ENCODE data around the gene AEN.

DNA sequence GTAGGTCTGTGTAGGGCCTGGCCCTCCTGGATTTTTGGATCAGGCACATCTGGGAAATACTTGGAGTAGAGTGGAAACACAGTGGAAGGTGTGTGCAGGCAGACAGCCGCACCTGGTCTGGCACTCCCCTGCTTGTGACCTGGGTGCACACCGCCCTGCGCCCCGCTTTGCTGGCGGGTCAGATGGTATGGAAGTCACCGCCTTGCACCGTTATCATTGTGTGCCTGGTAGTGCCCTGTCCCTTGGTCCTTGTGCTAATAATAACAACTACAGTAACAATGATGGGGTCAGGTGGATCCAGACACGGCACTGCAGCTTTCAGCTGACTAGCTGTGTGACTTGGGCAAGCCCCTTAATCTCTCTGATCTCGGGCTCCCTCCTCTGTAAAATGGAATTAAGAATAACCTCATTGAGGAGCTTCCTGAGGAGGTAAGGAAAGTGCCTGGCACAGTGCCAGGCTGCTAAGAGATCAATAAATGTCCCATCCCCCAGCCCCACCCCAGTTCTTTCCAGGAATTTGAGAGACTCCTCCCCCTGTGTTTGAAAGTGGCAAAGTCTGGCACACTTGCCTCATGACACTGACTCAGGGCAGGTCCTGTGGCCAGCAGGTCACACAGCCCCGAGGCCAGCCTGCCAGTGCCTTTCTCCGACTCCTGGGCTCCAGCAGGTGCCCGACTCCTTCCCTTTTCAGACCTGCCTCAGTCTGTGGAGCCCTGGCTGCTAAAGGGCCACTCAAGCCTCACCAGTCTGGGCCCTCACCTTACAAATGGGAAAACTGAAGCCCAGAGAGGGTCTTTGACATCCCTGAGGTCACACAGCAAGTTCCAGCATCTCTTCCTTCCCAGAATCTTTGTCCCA, 27.4 kb downstream of the AEN start:
- TF ChIP-seq, protein P1, sequence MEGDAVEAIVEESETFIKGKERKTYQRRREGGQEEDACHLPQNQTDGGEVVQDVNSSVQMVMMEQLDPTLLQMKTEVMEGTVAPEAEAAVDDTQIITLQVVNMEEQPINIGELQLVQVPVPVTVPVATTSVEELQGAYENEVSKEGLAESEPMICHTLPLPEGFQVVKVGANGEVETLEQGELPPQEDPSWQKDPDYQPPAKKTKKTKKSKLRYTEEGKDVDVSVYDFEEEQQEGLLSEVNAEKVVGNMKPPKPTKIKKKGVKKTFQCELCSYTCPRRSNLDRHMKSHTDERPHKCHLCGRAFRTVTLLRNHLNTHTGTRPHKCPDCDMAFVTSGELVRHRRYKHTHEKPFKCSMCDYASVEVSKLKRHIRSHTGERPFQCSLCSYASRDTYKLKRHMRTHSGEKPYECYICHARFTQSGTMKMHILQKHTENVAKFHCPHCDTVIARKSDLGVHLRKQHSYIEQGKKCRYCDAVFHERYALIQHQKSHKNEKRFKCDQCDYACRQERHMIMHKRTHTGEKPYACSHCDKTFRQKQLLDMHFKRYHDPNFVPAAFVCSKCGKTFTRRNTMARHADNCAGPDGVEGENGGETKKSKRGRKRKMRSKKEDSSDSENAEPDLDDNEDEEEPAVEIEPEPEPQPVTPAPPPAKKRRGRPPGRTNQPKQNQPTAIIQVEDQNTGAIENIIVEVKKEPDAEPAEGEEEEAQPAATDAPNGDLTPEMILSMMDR (IDR thresholded peaks at IDR 0.05), result no peak
- TF ChIP-seq POLR2A (IDR thresholded peaks at IDR 0.05), result no peak

All from testis (tissue), 2 donors.